Measurements from ENCODE around the gene USH1C.

DNA sequence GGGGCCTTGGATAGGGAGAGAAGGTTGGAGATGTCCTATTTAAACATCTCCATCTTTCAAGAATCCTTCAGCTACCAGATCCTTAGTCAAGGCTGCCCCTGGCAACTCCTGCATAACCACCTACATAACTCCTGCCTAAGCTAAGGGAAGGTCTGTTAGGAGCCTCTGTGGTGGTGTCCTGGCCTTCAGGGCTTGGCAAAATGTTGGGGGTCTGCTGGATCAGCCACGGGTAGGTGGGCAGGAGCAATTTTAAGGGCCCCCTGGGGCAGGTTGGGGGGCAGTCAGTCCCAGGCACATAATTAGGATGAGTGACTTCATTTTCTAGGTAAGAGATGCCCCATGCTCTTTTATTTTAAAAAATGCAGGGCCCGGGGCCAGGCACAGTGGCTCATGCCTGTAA, 25.9 kb downstream of the USH1C start:
- no peak for TF ChIP-seq POLR2A (IDR thresholded peaks at IDR 0.05)
- TF ChIP-seq, protein P1, sequence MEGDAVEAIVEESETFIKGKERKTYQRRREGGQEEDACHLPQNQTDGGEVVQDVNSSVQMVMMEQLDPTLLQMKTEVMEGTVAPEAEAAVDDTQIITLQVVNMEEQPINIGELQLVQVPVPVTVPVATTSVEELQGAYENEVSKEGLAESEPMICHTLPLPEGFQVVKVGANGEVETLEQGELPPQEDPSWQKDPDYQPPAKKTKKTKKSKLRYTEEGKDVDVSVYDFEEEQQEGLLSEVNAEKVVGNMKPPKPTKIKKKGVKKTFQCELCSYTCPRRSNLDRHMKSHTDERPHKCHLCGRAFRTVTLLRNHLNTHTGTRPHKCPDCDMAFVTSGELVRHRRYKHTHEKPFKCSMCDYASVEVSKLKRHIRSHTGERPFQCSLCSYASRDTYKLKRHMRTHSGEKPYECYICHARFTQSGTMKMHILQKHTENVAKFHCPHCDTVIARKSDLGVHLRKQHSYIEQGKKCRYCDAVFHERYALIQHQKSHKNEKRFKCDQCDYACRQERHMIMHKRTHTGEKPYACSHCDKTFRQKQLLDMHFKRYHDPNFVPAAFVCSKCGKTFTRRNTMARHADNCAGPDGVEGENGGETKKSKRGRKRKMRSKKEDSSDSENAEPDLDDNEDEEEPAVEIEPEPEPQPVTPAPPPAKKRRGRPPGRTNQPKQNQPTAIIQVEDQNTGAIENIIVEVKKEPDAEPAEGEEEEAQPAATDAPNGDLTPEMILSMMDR (IDR thresholded peaks at IDR 0.05): no peak

Measured in ovary (tissue), 3 donors.